ENCODE measurements around the gene INTS11. TPM values are rescaled to one million over a fixed set of nuclear protein-coding genes. Genes with fewer than 3 reads are reported as not detected.

The INTS11 gene
- total and polyA plus RNA-seq, 2 of the 8 experiments (the other 6 are each of a cell fraction or from before 2014, with no cell fraction given) = 113 to 243 TPM

- DNase-seq (ENCODE audit: low read depth in 1 of 2, low spot score in 2 of 2) (no peak), FAIRE-seq (no peak)
- no peaks in the 10 kb centered on the region for H3K27me3 ChIP-seq (replicated peaks in 1 of 4; ENCODE audit: control insufficient read depth in 3 of 4, extremely low read depth in 1 of 4, insufficient read depth in 3 of 4, low read length in 3 of 4)
- peak overlapping the region; percentile 77 to 99; a peak in 2 of 4 replicates for H3K4me2 ChIP-seq (ENCODE audit: insufficient read depth in 1 of 2, low read depth in 2 of 2, low read length in 2 of 2)
- H3K14ac ChIP-seq (ENCODE audit: insufficient read length) = no peak overlapping the region
- H2AFZ ChIP-seq (ENCODE audit: low read length) = no peak overlapping the region
- no peak overlapping the region for H3K56ac ChIP-seq (replicated peaks; ENCODE audit: insufficient read length, low read depth, low read length)
- H3K36me3 ChIP-seq (ENCODE audit: control insufficient read depth in 2 of 4, insufficient read depth in 4 of 4, low read length in 3 of 4) = peaks cover 0 to 4% (median 0%) of the 10 kb centered on the region in 4 experiments; a peak in 1 of 8 replicates
- H3K27ac ChIP-seq (ENCODE audit: low read depth, low read length) = no peak overlapping the region
- no peak overlapping the region for H4K5ac ChIP-seq (ENCODE audit: insufficient read length, low read depth, low read length)
- no peak overlapping the region for H2AK5ac ChIP-seq (ENCODE audit: low read depth, low read length)
- peaks cover 0 to 12% (median 9%) of the 10 kb centered on the region in 4 experiments; a peak in 5 of 7 replicates for H3K4me1 ChIP-seq (replicated peaks in 1 of 4; ENCODE audit: control insufficient read depth in 3 of 4, insufficient read depth in 4 of 4, low read length in 3 of 4)
- H3K79me1 ChIP-seq (ENCODE audit: low read depth, low read length) = peaks cover 3% of the 10 kb centered on the region; the same call in 1 of the 2 replicates
- H4K20me1 ChIP-seq (replicated peaks in 1 of 2; ENCODE audit: control insufficient read depth in 1 of 2, insufficient read depth in 2 of 2, low read length in 2 of 2) = peaks cover 0 to 8% of the 10 kb centered on the region in 2 experiments
- H4K91ac ChIP-seq (replicated peaks; ENCODE audit: insufficient read length, low read length) = no peak overlapping the region
- no peak overlapping the region for H4K8ac ChIP-seq (ENCODE audit: extremely low read depth, insufficient read depth, low read length)
- no peak overlapping the region for H3K4me3 ChIP-seq (ENCODE audit: extremely low read depth in 1 of 4, insufficient read depth in 2 of 4, low read depth in 3 of 4, low read length in 4 of 4)
- H3K23ac ChIP-seq (ENCODE audit: insufficient read length) = no peak overlapping the region
- ChIA-PET CTCF (ENCODE audit: partially characterized antibody) (interaction anchor here (0.6 to 4.5 kb wide), 18 partner anchors 11 to 205 kb away, joined by 3 to 40 read pairs (median 5); partner anchors contain the start of genes CCNL2, MRPL20 and MXRA8), POLR2A (ENCODE audit: partially characterized antibody) (interaction anchor here (0.9 to 33.4 kb wide), 4 partner anchors 10 to 61 kb away, joined by 3 to 719 read pairs (median 42); partner anchors contain the start of genes CCNL2 and MRPL20)
- no peak overlapping the region for H2BK5ac ChIP-seq (ENCODE audit: low read depth, low read length)
- no peak overlapping the region for H2BK12ac ChIP-seq (ENCODE audit: low read depth, low read length)
- peaks cover 5 to 17% of the 10 kb centered on the region in 2 experiments; a peak in 3 of 4 replicates for H3K79me2 ChIP-seq (ENCODE audit: control insufficient read depth in 1 of 2, insufficient read depth in 2 of 2, low read length in 2 of 2)
- no peak overlapping the region for H3K18ac ChIP-seq (ENCODE audit: extremely low read depth, low read length)
- peaks cover 7% of the 10 kb centered on the region; the same call in 1 of the 2 replicates for H3K23me2 ChIP-seq (ENCODE audit: low read depth, low read length)
- 92% methylated on average over 26 of the region's 26 CpGs; no CpG with 5 or more reads in 1 of the 2 experiments for WGBS, 2 experiments (ENCODE audit: extremely low coverage in 1 of 2, insufficient coverage in 1 of 2, insufficient read length in 1 of 2, insufficient replicate concordance in 2 of 2, low coverage in 1 of 2, low lambda C conversion rate in 2 of 2, missing lambda C conversion rate in 1 of 2)
- no peaks in the 10 kb centered on the region for H3K9me3 ChIP-seq (ENCODE audit: insufficient read depth in 2 of 2, low read depth in 1 of 2, low read length in 1 of 2)
- H2BK20ac ChIP-seq (ENCODE audit: low read length) = no peak overlapping the region
- no peak overlapping the region; a peak in 1 of 7 replicates for H3K9ac ChIP-seq (replicated peaks in 1 of 4; ENCODE audit: extremely low read depth in 1 of 4, low read depth in 3 of 4, low read length in 3 of 4)
- no peak overlapping the region for H2BK120ac ChIP-seq (replicated peaks; ENCODE audit: low read depth, low read length)
- H2BK15ac ChIP-seq (ENCODE audit: low read length) = no peak overlapping the region
- H3K4ac ChIP-seq (replicated peaks; ENCODE audit: insufficient read length, low read depth, low read length) = no peak overlapping the region
- TF ChIP-seq KDM1A (IDR thresholded peaks at IDR 0.05; ENCODE audit: borderline replicate concordance, low read length) = no peak
- no peak for TF ChIP-seq NANOG (IDR thresholded peaks at IDR 0.05; ENCODE audit: insufficient read depth, low read depth, low read length, poor library complexity, severe bottlenecking)
- no peak for TF ChIP-seq CBX5 (IDR thresholded peaks at IDR 0.05; ENCODE audit: low read depth, low read length)
- no peak for TF ChIP-seq CHD1 (IDR thresholded peaks at IDR 0.05; ENCODE audit: low read depth, low read length)
- TF ChIP-seq TBP (IDR thresholded peaks at IDR 0.05; ENCODE audit: low read depth, low read length) = no peak
- TF ChIP-seq YY1 (IDR thresholded peaks at IDR 0.05; ENCODE audit: low read depth, low read length) = no peak
- no peak for TF ChIP-seq CTCF (IDR thresholded peaks at IDR 0.05; ENCODE audit: control extremely low read depth in 1 of 3, insufficient read depth in 1 of 3, low read depth in 1 of 3, low read length in 3 of 3)
- no peak for TF ChIP-seq EGR1 (IDR thresholded peaks at IDR 0.05; ENCODE audit: borderline replicate concordance, low read depth, low read length)
- TF ChIP-seq RXRA (IDR thresholded peaks at IDR 0.05; ENCODE audit: insufficient read depth, low read depth, low read length) = no peak
Measured at GRCh38 chr1:1373051-1373814, 48.8 kb upstream of the INTS11 start.

All from H1 (cell line).